ENCODE results near the gene GPR137B.
"Not testable (repeated sequence)": the region's sequence is repeated elsewhere in the genome, so short reads cannot be mapped to it uniquely, and the experiment has no call there.

The GPR137B gene

GRCh38 chr1:236186471-236186870 lies 44.1 kb downstream of the GPR137B start:
- not testable (repeated sequence) for DNase-seq (ENCODE audit: low read depth in 2 of 2, low spot score in 1 of 2)

- DNase-seq (ENCODE audit: low read depth in 2 of 2, low spot score in 1 of 2), result not testable (repeated sequence)
Observed at GRCh38 chr1:236188084-236188483, 45.7 kb downstream of the GPR137B start.

- no peak for DNase-seq (ENCODE audit: low read depth in 2 of 2, low spot score in 1 of 2)
Observed at GRCh38 chr1:236193184-236193583, 50.8 kb downstream of the GPR137B start.

- no peak for DNase-seq (ENCODE audit: low read depth in 2 of 2, low spot score in 1 of 2)
Observed at GRCh38 chr1:236200925-236201324, 58.6 kb downstream of the GPR137B start.

GRCh38 chr1:236201786-236202185 lies 59.4 kb downstream of the GPR137B start:
- no peak for DNase-seq (ENCODE audit: low read depth in 2 of 2, low spot score in 1 of 2)

GRCh38 chr1:236204039-236204438 lies 61.7 kb downstream of the GPR137B start:
- no peak for DNase-seq (ENCODE audit: low read depth in 2 of 2, low spot score in 1 of 2)

- DNase-seq (ENCODE audit: low read depth in 2 of 2, low spot score in 1 of 2), result no peak
Observed at GRCh38 chr1:236204656-236205055, 62.3 kb downstream of the GPR137B start.

GRCh38 chr1:236206548-236206947 lies 64.2 kb downstream of the GPR137B start:
- no peak for DNase-seq (ENCODE audit: low read depth in 2 of 2, low spot score in 1 of 2)

- no peak for DNase-seq (ENCODE audit: low read depth in 2 of 2, low spot score in 1 of 2)
Observed at GRCh38 chr1:236207121-236207520, 64.8 kb downstream of the GPR137B start.

- no peak for DNase-seq (ENCODE audit: low read depth in 2 of 2, low spot score in 1 of 2)
Observed at GRCh38 chr1:236207569-236207968, 65.2 kb downstream of the GPR137B start.

- no peak for DNase-seq (ENCODE audit: low read depth in 2 of 2, low spot score in 1 of 2)
Observed at GRCh38 chr1:236209185-236209584, 66.8 kb downstream of the GPR137B start.

- DNase-seq (ENCODE audit: low read depth in 2 of 2, low spot score in 1 of 2), result no peak
Observed at GRCh38 chr1:236209713-236210112, 67.4 kb downstream of the GPR137B start.

- DNase-seq (ENCODE audit: low read depth in 2 of 2, low spot score in 1 of 2), result no peak
Observed at GRCh38 chr1:236211815-236212214, 69.5 kb downstream of the GPR137B start.

- no peak for DNase-seq (ENCODE audit: low read depth in 2 of 2, low spot score in 1 of 2)
Observed at GRCh38 chr1:236213534-236213933, 71.2 kb downstream of the GPR137B start.

- no peak for DNase-seq (ENCODE audit: low read depth in 2 of 2, low spot score in 1 of 2)
Observed at GRCh38 chr1:236214761-236215160, 72.4 kb downstream of the GPR137B start.

- DNase-seq (ENCODE audit: low read depth in 2 of 2, low spot score in 1 of 2), result no peak
Observed at GRCh38 chr1:236220473-236220872, 78.1 kb downstream of the GPR137B start.

- no peak for DNase-seq (ENCODE audit: low read depth in 2 of 2, low spot score in 1 of 2)
Observed at GRCh38 chr1:236222632-236223031, 80.3 kb downstream of the GPR137B start.

- DNase-seq (ENCODE audit: low read depth in 2 of 2, low spot score in 1 of 2), result no peak
Observed at GRCh38 chr1:236228411-236228810, 86.1 kb downstream of the GPR137B start.

GRCh38 chr1:236235116-236235515 lies 92.8 kb downstream of the GPR137B start:
- DNase-seq (ENCODE audit: low read depth in 2 of 2, low spot score in 1 of 2), result no peak

- no peak for DNase-seq (ENCODE audit: low read depth in 2 of 2, low spot score in 1 of 2)
Observed at GRCh38 chr1:236239092-236239585, 96.8 kb downstream of the GPR137B start.

GRCh38 chr1:236240675-236241074 lies 98.3 kb downstream of the GPR137B start:
- no peak for DNase-seq (ENCODE audit: low read depth in 2 of 2, low spot score in 1 of 2)

- no peak for DNase-seq (ENCODE audit: low read depth in 2 of 2, low spot score in 1 of 2)
Observed at GRCh38 chr1:236242568-236242967, 100.2 kb downstream of the GPR137B start.

- DNase-seq (ENCODE audit: low read depth in 2 of 2, low spot score in 1 of 2), result no peak
Observed at GRCh38 chr1:236247286-236247685, 104.9 kb downstream of the GPR137B start.

- no peak for DNase-seq (ENCODE audit: low read depth in 2 of 2, low spot score in 1 of 2)
Observed at GRCh38 chr1:236251587-236251986, 109.2 kb downstream of the GPR137B start.

Measured in stimulated activated CD8-positive, alpha-beta memory T cell treated with anti-CD3 and anti-CD28 coated beads, Interleukin-4, amount 100 ng/mL, for 4 hours (primary cell).